H1 (cell line): ENCODE results near the gene RNF114. TPM values are rescaled to one million over a fixed set of nuclear protein-coding genes. Genes with fewer than 3 reads are reported as not detected.
A peak's percentile ranks its signal among the peaks of the same experiment; 100 is the strongest.

ENCODE experiments used
- CTCF ChIA-PET: fragments of 300-600 bp; sonication (Branson Sonifier 250); formaldehyde crosslinking; loops from one replicate; lab custom pipeline; 2021; ENCODE audit not compliant: partially characterized antibody; lab: Charles Lee
- POLR2A ChIA-PET: fragments of 300-600 bp; sonication (Branson Sonifier 250); formaldehyde crosslinking; loops from one replicate; lab custom pipeline; 2021; ENCODE audit warnings: inconsistent platforms; ENCODE audit not compliant: partially characterized antibody; lab: Charles Lee
- DNase-seq, 2 experiments: peaks; one replicate each; pipeline versions ENCODE4 v3.0.0 to v3.0.0-alpha.2; 2010 to 2022; ENCODE audit warnings: low spot score in 2 of 2, low read depth in 1 of 2, mixed read lengths in 1 of 2
- FAIRE-seq: peaks from 2 replicates; lab custom pipeline; 2011; peaks lifted over from hg19 to GRCh38; lab: Jason Lieb, UNC
- H2AFZ ChIP-seq: 2 replicates; pipeline ENCODE4 v1.8.1; 2012; ENCODE audit warnings: low read length, inconsistent platforms
- H2AK5ac ChIP-seq: 2 replicates; pipeline ENCODE4 v1.6.1; 2013; ENCODE audit warnings: low read depth, low read length
- H2BK120ac ChIP-seq: replicated peaks from 2 replicates; pipeline ENCODE3; 2013; ENCODE audit warnings: low read depth, low read length, inconsistent platforms
- H2BK12ac ChIP-seq: 2 replicates; pipeline ENCODE4 v1.6.1; 2013; ENCODE audit warnings: low read depth, low read length
- H2BK15ac ChIP-seq: 2 replicates; pipeline ENCODE4 v1.6.1; 2013; ENCODE audit warnings: low read length
- H2BK20ac ChIP-seq: 2 replicates; pipeline ENCODE4 v1.6.1; 2013; ENCODE audit warnings: low read length
- H2BK5ac ChIP-seq: 2 replicates; pipeline ENCODE4 v1.6.1; 2013; ENCODE audit warnings: low read depth, low read length
- H3K14ac ChIP-seq: 2 replicates; pipeline ENCODE4 v1.6.1; 2013; ENCODE audit warnings: inconsistent platforms; ENCODE audit not compliant: insufficient read length
- H3K18ac ChIP-seq: 2 replicates; pipeline ENCODE4 v1.6.1; 2013; ENCODE audit warnings: low read length; ENCODE audit errors: extremely low read depth
- H3K23ac ChIP-seq: 2 replicates; pipeline ENCODE4 v1.6.1; 2013; ENCODE audit warnings: inconsistent platforms; ENCODE audit not compliant: insufficient read length
- H3K23me2 ChIP-seq: 2 replicates; pipeline ENCODE4 v1.6.1; 2013; ENCODE audit warnings: low read depth, low read length
- H3K27ac ChIP-seq: 2 replicates; pipeline ENCODE4 v1.6.1; 2011; ENCODE audit warnings: low read depth, low read length, inconsistent platforms
- H3K27me3 ChIP-seq, 4 experiments: replicated peaks in 1 of 4; 1 replicate in 1 of 4; 2 replicates in 3 of 4; pipeline versions ENCODE4 v1.6.1 to v1.8.1; 2011 to 2013; ENCODE audit warnings: low read length in 3 of 4, mild to moderate bottlenecking in 3 of 4, inconsistent platforms in 2 of 4, mixed read lengths in 2 of 4, moderate library complexity in 1 of 4; ENCODE audit not compliant: control insufficient read depth in 3 of 4, insufficient read depth in 3 of 4; ENCODE audit errors: extremely low read depth in 1 of 4
- H3K36me3 ChIP-seq, 4 experiments: 2 replicates each; pipeline versions ENCODE4 v1.6.1 to v1.8.1; 2011 to 2013; ENCODE audit warnings: mild to moderate bottlenecking in 4 of 4, low read length in 3 of 4, moderate library complexity in 2 of 4, control low read depth in 1 of 4, inconsistent platforms in 1 of 4; ENCODE audit not compliant: insufficient read depth in 4 of 4, control insufficient read depth in 2 of 4
- H3K4ac ChIP-seq: replicated peaks from 2 replicates; pipeline ENCODE3; 2013; ENCODE audit warnings: low read length, low read depth, mixed read lengths, inconsistent platforms; ENCODE audit not compliant: insufficient read length
- H3K4me1 ChIP-seq, 4 experiments: replicated peaks in 1 of 4; 1 replicate in 1 of 4; 2 replicates in 3 of 4; pipeline versions ENCODE4 v1.6.1 to v1.8.1; 2011 to 2013; ENCODE audit warnings: low read length in 3 of 4, inconsistent platforms in 2 of 4, mixed read lengths in 1 of 4; ENCODE audit not compliant: insufficient read depth in 4 of 4, control insufficient read depth in 3 of 4
- H3K4me2 ChIP-seq, 2 experiments: 2 replicates each; pipeline versions ENCODE4 v1.6.1 to v1.8.1; 2011 to 2013; ENCODE audit warnings: low read depth in 2 of 2, low read length in 2 of 2, control low read depth in 1 of 2, inconsistent platforms in 1 of 2, mild to moderate bottlenecking in 1 of 2; ENCODE audit not compliant: insufficient read depth in 1 of 2
- H3K4me3 ChIP-seq, 4 experiments: fragments of 200-600, 300-600 bp in 1 of 4; sonication (generic), shearing (Covaris generic), sonication (Bioruptor Twin) in 1 of 4; 2 replicates each; pipeline versions ENCODE4 v1.5.1 to v1.8.1; 2011 to 2016; ENCODE audit warnings: low read length in 4 of 4, low read depth in 3 of 4, control low read depth in 2 of 4, inconsistent platforms in 2 of 4, mild to moderate bottlenecking in 2 of 4, mixed read lengths in 1 of 4, moderate library complexity in 1 of 4; ENCODE audit not compliant: insufficient read depth in 2 of 4; ENCODE audit errors: extremely low read depth in 1 of 4
- H3K56ac ChIP-seq: replicated peaks from 2 replicates; pipeline ENCODE3; 2013; ENCODE audit warnings: low read depth, mild to moderate bottlenecking, mixed read lengths, low read length, inconsistent platforms; ENCODE audit not compliant: insufficient read length
- H3K79me1 ChIP-seq: 2 replicates; pipeline ENCODE4 v1.6.1; 2013; ENCODE audit warnings: low read depth, low read length, control low read depth
- H3K79me2 ChIP-seq, 2 experiments: 2 replicates each; pipeline versions ENCODE4 v1.6.1 to v1.8.1; 2012 to 2013; ENCODE audit warnings: low read length in 2 of 2, mild to moderate bottlenecking in 2 of 2, inconsistent platforms in 1 of 2; ENCODE audit not compliant: insufficient read depth in 2 of 2, control insufficient read depth in 1 of 2
- H3K9ac ChIP-seq, 4 experiments: replicated peaks in 1 of 4; 1 replicate in 1 of 4; 2 replicates in 3 of 4; pipeline versions ENCODE4 v1.6.1 to v1.8.1; 2011 to 2013; ENCODE audit warnings: low read depth in 3 of 4, low read length in 3 of 4, control low read depth in 2 of 4, mild to moderate bottlenecking in 2 of 4, moderate library complexity in 2 of 4, inconsistent platforms in 1 of 4; ENCODE audit errors: extremely low read depth in 1 of 4
- H3K9me3 ChIP-seq, 2 experiments: 2 replicates each; pipeline versions ENCODE4 v1.6.1 to v1.8.1; 2012 to 2013; ENCODE audit warnings: mild to moderate bottlenecking in 2 of 2, moderate library complexity in 2 of 2, control low read depth in 1 of 2, inconsistent platforms in 1 of 2, low read depth in 1 of 2, low read length in 1 of 2, mixed read lengths in 1 of 2; ENCODE audit not compliant: insufficient read depth in 2 of 2
- H4K20me1 ChIP-seq, 2 experiments: replicated peaks in 1 of 2; 2 replicates each; pipeline versions ENCODE3 to v1.8.1; 2011 to 2013; ENCODE audit warnings: inconsistent platforms in 2 of 2, low read length in 2 of 2, mild to moderate bottlenecking in 1 of 2; ENCODE audit not compliant: insufficient read depth in 2 of 2, control insufficient read depth in 1 of 2
- H4K5ac ChIP-seq: 2 replicates; pipeline ENCODE4 v1.6.1; 2013; ENCODE audit warnings: low read length, low read depth, mixed read lengths, inconsistent platforms; ENCODE audit not compliant: insufficient read length
- H4K8ac ChIP-seq: 2 replicates; pipeline ENCODE4 v1.8.0; 2013; ENCODE audit warnings: mild to moderate bottlenecking, moderate library complexity, low read length, inconsistent platforms; ENCODE audit not compliant: insufficient read depth; ENCODE audit errors: extremely low read depth
- H4K91ac ChIP-seq: replicated peaks from 2 replicates; pipeline ENCODE3; 2013; ENCODE audit warnings: low read length, mixed read lengths, inconsistent platforms; ENCODE audit not compliant: insufficient read length
- WGBS, 2 experiments: shearing (Covaris generic) in 1 of 2; methylation state at CpG; one replicate each; pipeline versions ENCODE4 v1.1.6 to v1.1.7; 2013 to 2015; ENCODE audit warnings: low lambda C conversion rate in 2 of 2, mixed read lengths in 2 of 2, inconsistent platforms in 1 of 2, low coverage in 1 of 2, missing lambda C conversion rate in 1 of 2; ENCODE audit not compliant: insufficient replicate concordance in 2 of 2, insufficient coverage in 1 of 2, insufficient read length in 1 of 2; ENCODE audit errors: extremely low coverage in 1 of 2, missing lambda C conversion rate in 1 of 2; 5-methylcytosine and 5-hydroxymethylcytosine counted together
- polyA plus RNA-seq, 7 experiments: library from polyadenylated mRNA; depleted of rRNA in 3 of 7; stranded (reverse) in 5 of 7; unstranded in 2 of 7; fragments of >200 nt in 5 of 7; fragments of 200-250 nt in 2 of 7; gene quantifications; 1 replicate in 5 of 7; 2 replicates in 1 of 7; 4 replicates in 1 of 7; pipeline versions ENCODE4 v1.2.1 to v1.2.3, GENCODE V29; 2011 to 2013; ENCODE audit warnings: missing spikeins in 2 of 7, mixed read lengths in 2 of 7
- total RNA-seq: library from RNA; stranded (reverse); fragmentation: NEBNext Ultra II Directional; extraction: Animal tissue kit (Norgen Biotek cat#: 25700); gene quantifications from 2 replicates; pipeline ENCODE4 v1.2.1, GENCODE V29; 2021

The RNF114 gene
- total and polyA plus RNA-seq, 2 of the 8 experiments (the other 6 are each of a cell fraction or from before 2014, with no cell fraction given), result 81.7 to 89.9 TPM

DNA sequence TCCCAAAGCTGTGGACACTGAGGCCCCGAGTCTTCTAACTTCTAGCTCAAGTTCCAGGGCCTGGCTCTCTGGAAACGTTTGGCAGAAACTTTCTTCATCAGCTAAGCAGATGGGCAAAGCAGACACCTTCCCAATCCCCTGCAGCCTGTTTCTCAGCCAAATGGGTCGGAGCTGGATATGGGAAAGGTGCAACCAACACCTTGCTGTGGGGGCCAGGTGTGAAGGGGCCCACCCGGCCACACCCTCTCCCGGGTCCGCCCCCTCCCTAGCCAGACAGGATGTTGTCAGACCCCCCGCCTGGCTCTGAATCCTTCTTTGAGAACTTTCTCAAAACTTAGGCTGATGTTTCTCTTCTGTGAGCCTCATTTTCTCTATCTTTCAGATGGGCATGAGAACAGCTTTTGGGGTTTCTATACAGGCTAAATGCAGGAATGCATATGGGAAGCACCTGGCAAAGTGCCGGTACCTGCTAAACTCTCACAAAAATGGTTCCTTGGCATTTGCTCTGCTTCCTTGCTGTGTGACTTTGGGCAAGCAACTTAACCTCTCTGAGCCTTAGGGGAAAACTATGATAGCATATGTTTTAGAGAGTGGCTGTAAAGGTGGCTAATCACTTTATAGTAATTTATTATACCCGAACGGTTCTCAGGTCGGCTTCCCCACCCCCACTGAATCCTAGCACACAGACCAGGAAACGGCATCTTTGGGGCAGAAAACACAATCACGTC lies 48.4 kb downstream of the RNF114 start:
- Histone ChIP-seq H4K8ac (no peak overlapping the region), H4K91ac (no peak overlapping the region), H4K20me1 (peaks cover 2 to 4% of the 10 kb centered on the region in 2 experiments), H2AFZ (no peak overlapping the region), H3K4me3 (peak overlapping the region in 1 of 4 experiments; percentile 33; a peak in 3 of 8 replicates), H3K4ac (no peak overlapping the region), H3K18ac (no peak overlapping the region), H3K9me3 (no peaks in the 10 kb centered on the region), H3K27ac (no peak overlapping the region), H2BK20ac (0 out of 2 replicates have a peak overlapping the region, but pooled peaks have one; percentile 34), H3K36me3 (peaks cover 0 to 25% (median 0%) of the 10 kb centered on the region in 4 experiments; a peak in 1 of 8 replicates), H3K4me1 (peaks cover 17 to 58% (median 43%) of the 10 kb centered on the region in 4 experiments), H2AK5ac (no peak overlapping the region), H3K4me2 (peak overlapping the region; percentile 78 to 100; a peak in 3 of 4 replicates), H3K27me3 (peaks cover 0 to 17% (median 15%) of the 10 kb centered on the region in 4 experiments; a peak in 6 of 7 replicates), H3K56ac (no peak overlapping the region), H3K23ac (no peak overlapping the region), H3K79me2 (peaks cover 0 to 8% of the 10 kb centered on the region in 2 experiments; a peak in 2 of 4 replicates), H2BK120ac (no peak overlapping the region), H3K23me2 (peaks cover 12% of the 10 kb centered on the region), H2BK15ac (0 out of 2 replicates have a peak overlapping the region, but pooled peaks have one; percentile 46), H3K79me1 (peaks cover 2% of the 10 kb centered on the region; the same call in 1 of the 2 replicates), H2BK12ac (no peak overlapping the region), H3K9ac (no peak overlapping the region; a peak in 1 of 7 replicates), H4K5ac (no peak overlapping the region), H2BK5ac (peak overlapping the region; percentile 52; the same call in 1 of the 2 replicates), H3K14ac (no peak overlapping the region)
- POLR2A ChIA-PET, result interaction anchor here (0.8 to 15.6 kb wide), 14 partner anchors 8 to 339 kb away, joined by 3 to 287 read pairs (median 6); no protein-coding TSS in a partner anchor
- DNase-seq, result no peak
- WGBS, 2 experiments, result 74% methylated on average over 9 of the region's 13 CpGs; no CpG with 5 or more reads in 1 of the 2 experiments
- FAIRE-seq, result no peak
- CTCF ChIA-PET, result interaction anchor here (0.6 to 21.7 kb wide), 5 partner anchors 8 to 194 kb away, joined by 3 to 514 read pairs (median 3); no protein-coding TSS in a partner anchor
